LNCAP (cell line): Measurements from ENCODE around the gene NOS3.

Source experiments
- CTCF ChIP-seq: fragments of 450-650 bp; IDR thresholded peaks from 2 replicates; pipeline ENCODE4 v1.5.1; 2017; ENCODE audit warnings: mild to moderate bottlenecking

Gene NOS3

GRCh38 chr7:150965273-150965830 is 25.5 kb upstream of the NOS3 start:
- TF ChIP-seq CTCF, result no peak

- no peak for TF ChIP-seq CTCF
Observed at GRCh38 chr7:150966002-150966401, 24.8 kb upstream of the NOS3 start.

GRCh38 chr7:150967349-150967748 is 23.5 kb upstream of the NOS3 start:
- TF ChIP-seq CTCF, result no peak

- no peak for TF ChIP-seq CTCF
Observed at GRCh38 chr7:150968056-150968733, 22.6 kb upstream of the NOS3 start.

- TF ChIP-seq CTCF, result no peak
Observed at GRCh38 chr7:150968734-150969372, 22.0 kb upstream of the NOS3 start.

- TF ChIP-seq CTCF, result no peak
Observed at GRCh38 chr7:150969475-150969874, 21.3 kb upstream of the NOS3 start.

GRCh38 chr7:150970424-150970823 is 20.4 kb upstream of the NOS3 start:
- TF ChIP-seq CTCF, result no peak
